ENCODE measurements around the gene MTA1. TPM values are rescaled to one million over a fixed set of nuclear protein-coding genes. Genes with fewer than 3 reads are reported as not detected.

MTA1 gene
- total RNA-seq, 1 donor from 2014 or later = 23.5 TPM

DNA sequence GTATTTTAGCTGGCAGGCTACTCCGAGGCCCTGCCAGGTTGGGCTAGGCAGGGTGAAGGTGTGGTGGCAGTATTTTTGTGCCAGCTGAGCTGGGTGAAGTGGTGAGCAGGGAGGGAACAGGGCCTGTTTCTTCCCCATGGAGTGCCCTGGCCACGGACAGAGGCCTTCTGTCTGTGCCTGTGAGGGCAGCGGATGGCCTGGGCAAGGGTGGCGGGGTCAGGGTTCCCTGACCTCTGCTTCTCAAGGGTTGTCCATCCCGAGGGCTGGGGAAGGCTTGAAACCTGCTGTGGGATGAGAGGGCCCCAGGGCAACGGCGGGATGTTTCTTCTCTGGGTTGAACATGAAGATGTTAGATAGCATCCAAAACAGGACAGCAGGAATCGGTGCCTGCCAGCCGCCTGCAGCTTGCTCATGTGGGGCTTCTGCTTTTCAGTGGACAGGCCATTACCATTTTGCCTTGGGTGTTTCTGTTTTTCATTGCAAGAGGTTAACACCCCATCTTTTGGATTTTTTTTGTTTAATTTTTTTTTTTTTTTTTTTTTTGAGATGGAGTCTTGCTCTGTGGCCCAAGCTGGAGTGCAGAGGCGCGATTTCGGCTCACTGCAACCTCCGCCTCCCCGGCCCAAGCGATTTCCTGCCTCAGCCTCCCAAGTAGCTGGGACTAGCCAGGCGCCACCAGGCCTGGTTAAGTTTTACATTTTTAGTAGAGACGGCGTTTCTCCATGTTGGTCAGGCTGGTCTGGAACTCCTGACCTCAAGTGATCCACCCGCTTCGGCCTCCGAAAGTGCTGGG is 3.3 kb downstream of the MTA1 start:
- no peak for DNase-seq (ENCODE audit: low read depth in 2 of 2)

GRCh38 chr14:105423488-105424195 is 4.0 kb downstream of the MTA1 start:
- no peak for DNase-seq (ENCODE audit: low read depth in 2 of 2)

GRCh38 chr14:105424861-105425260 is 5.2 kb downstream of the MTA1 start:
- DNase-seq (ENCODE audit: low read depth in 2 of 2) = no peak

DNA sequence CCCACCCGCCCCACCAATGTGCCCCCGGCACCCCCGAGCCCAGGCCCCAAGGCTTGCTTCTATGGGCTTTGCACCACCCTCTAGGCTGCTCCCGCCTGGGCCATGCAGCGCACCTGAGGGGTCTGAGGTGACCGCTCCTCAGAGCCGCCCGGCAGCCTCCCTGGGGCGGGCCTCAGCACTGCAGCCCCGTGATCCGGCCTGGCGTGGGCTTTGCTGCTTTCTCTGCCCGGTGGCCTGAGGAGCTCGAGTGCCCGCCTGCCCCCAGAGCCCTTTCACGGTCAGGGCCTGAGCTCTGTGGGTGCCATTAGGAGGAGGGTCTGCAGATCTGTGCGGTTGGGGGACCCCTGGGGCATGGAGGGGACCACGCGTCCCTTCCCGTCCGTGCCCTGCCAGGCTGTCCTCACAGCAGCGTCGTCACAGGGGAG is 6.2 kb downstream of the MTA1 start:
- no peak for DNase-seq (ENCODE audit: low read depth in 2 of 2)

DNA sequence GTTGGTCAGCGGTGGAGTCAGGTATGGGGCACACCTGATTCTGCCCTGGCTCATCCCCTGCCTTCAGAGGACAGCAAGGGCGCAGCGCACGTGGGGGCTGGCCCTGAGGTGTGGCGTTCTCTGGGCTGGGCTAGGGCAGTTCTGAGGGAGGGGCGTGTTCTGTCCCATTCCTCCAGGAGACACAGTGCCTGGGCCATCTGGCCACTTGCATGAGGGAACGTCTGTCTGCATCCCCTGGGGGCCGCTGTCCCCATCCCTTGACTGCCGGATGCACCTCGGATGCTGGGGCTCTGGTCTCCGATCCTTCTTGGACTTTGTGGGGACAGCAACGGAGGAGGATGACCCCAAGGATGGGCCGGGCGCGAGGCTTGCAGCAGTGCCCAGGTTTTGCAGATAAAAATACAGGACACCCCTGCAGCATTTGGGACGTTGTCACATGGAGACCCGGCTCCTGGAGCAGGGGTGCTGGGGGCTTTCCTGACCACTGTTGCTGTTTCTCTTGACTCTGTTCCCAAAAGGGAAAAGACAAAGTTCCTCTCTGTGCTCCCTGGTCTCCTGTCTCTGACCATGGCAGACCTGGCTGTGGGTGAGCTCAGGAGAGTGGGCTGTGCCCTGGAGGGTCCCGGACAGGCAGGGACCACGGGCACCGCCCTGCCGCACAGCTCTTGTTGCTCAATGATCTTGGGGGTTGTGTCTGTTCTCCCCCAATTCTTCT is 6.9 kb downstream of the MTA1 start:
- no peak for DNase-seq (ENCODE audit: low read depth in 2 of 2)

GRCh38 chr14:105427412-105427811 is 7.8 kb downstream of the MTA1 start:
- no peak for DNase-seq (ENCODE audit: low read depth in 2 of 2)

DNA sequence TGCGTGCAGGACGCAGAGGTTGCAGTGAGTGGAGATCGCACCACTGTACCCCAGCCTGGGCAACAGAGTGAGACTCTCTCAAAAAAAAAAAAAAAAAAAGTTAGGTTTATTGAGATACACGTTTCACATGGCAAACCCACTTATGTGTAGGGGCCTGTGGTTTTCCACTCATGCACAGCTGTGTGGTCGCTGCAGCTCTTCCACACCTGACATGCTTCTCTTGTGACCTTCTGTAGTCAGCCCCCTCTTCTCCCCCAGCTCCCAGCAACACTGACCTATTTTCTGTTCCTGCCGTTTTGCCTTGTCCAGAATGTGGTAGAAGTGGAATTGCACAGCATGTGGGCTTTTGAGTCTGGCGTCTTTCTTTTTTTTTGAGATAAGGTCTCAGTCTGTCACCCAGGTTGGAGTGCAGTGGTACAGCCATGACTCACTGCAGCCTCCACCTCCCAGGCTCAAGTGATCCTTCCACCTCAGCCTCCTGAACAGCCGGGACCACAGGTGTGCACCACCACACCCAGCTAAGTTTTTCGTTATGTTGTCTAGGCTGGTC is 8.4 kb downstream of the MTA1 start:
- DNase-seq (ENCODE audit: low read depth in 2 of 2) = no peak

DNA sequence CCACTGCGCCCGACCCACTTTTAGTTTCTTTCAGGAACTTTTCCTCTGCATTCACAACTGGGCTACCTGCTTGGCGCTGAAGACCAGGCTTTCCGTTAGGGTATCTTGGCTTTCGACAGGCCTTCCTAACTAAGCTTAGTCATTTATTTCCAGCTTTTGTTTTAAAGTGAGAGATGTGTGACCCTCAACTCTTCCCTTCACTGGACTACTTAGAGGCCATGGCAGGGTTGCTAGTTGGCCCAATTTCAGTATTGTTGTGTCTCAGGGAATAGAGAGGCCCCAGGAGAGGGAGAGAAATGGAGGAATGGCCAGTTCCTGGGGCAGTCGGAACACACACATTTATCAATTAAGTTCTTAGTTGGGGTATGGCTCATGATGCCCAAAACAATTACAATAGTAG is 10.4 kb downstream of the MTA1 start:
- DNase-seq (ENCODE audit: low read depth in 2 of 2) = peak in 1 of 2 donors; percentile 91

DNA sequence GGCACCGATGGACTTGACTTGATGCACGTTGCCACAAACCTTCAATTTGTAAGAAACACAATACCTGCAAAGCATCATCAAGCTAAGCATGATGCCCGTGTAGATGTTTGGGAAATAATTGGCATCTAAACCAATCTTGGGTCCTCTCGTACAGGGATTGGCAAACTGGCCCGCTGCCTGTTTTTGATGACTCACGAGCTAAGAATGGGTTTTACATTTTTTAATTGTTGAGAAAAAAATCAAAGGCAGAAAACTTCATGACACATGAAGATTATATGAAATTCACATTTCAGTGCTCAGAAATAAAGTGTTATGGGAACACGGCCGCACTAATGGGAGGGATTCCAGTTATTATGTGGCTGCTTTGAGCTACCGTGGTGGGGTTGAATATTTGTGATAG is 10.9 kb downstream of the MTA1 start:
- peak in 1 of 2 donors; percentile 87 for DNase-seq (ENCODE audit: low read depth in 2 of 2)

- DNase-seq (ENCODE audit: low read depth in 2 of 2) = no peak
Observed at GRCh38 chr14:105431256-105431655, 11.6 kb downstream of the MTA1 start.

GRCh38 chr14:105432657-105433056 is 13.0 kb downstream of the MTA1 start:
- DNase-seq (ENCODE audit: low read depth in 2 of 2) = no peak

DNA sequence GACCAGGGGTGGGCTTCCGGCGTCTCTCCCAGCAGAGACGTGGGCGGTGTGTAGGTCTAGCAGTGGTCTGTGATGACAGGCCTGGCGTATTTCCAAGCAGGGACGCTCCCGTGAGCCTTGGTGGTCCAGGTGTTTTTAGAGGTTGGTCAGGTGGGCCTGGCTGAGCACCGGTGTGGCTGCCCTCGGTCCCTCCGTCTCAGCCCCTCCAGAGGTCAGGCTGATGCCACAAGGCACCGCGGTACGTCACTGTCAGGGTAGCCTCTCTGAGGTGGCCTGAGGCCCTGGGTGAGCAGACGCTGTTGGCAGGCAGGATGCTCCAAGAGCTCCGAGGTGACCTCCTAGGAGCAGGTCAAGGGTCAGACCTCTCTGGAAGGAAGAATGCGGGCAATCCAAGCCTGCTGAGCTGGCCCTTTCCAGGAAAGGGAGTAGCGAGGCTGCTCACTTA is 13.6 kb downstream of the MTA1 start:
- DNase-seq (ENCODE audit: low read depth in 2 of 2) = no peak

DNA sequence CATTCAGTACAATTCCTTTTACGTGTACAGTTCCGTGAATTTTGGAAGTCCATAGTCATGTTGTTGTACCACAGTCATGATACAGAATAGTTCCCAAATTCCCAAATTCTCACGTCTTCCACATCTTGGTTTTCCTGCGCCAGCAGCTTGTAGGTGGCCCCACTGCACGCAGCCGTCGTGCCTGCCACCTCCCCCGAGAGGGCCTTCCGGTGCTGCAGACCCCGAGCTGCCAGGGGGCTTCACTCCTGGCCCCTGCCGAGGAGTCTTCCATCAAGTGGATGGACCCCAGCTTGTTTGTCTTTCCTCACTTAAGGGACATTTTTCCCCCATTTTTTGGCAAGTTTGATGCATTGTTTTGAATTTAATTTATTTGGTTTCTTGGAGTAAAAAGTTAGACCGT is 16.8 kb downstream of the MTA1 start:
- no peak for DNase-seq (ENCODE audit: low read depth in 2 of 2)

GRCh38 chr14:105436891-105437722 is 17.5 kb downstream of the MTA1 start:
- DNase-seq (ENCODE audit: low read depth in 2 of 2) = no peak

GRCh38 chr14:105437723-105438500 is 18.3 kb downstream of the MTA1 start:
- no peak for DNase-seq (ENCODE audit: low read depth in 2 of 2)

GRCh38 chr14:105439179-105439578 is 19.6 kb downstream of the MTA1 start:
- DNase-seq (ENCODE audit: low read depth in 2 of 2) = no peak

DNA sequence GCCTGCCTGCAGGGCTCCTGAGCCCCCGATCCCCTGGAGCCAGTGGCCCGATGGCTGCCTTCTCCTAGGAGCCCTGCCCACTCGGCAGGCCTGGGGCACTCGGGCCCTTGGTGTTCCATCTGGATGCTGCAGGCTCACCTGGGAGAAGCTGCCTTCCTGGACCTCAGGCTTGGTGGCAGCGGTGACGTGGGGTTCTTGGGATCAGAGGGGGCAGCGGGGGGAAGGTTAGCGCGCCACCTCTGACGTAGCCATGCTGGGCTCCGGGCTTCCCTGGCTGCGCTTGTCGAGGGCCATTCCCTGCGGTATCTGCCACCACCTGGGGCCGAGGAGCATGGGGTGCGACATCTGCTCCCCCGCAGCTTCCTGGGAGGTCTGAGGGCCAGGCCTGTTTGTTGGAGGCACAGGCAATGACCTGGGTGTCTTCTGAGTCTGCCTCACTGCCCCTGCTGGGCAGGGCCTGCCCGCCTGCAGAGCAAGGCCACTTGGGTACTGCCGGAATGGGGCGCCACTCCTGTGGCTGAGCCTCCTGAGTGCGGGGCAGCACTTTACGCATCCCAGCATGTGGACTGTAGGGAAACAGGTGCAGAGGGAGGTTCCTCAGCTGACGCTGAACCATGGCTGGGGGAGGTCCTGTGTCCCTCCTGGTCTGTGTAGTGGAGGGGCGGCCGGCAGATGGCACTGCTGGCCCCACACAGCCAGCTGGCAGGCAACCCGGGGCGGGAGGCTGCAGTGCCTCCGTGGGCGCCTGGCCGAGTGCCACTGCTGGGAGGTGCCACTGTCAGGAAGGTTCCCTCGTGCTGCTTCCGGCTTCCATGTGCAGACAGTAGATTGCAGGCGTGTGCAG is 20.3 kb downstream of the MTA1 start:
- peak; percentile 61 to 77 for DNase-seq (ENCODE audit: low read depth in 2 of 2)

DNA sequence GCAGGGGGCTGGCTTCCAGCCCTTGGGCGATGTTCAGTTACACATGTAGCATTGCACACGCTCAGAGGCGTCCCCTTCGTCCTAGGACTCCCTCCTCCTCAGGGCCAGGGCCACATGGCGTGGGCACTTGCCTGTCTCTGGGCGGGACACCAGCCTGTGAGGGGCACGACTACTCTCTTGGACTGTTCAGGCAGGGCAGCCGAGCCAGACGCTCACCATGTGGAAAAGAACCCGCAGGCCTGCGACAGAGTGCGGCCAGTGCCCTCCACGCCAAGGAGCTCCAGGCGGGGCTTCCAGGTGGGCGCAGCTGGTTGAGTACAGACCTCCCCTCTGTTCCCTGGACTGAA is 20.9 kb downstream of the MTA1 start:
- no peak for DNase-seq (ENCODE audit: low read depth in 2 of 2)

GRCh38 chr14:105440992-105441391 is 21.4 kb downstream of the MTA1 start:
- no peak for DNase-seq (ENCODE audit: low read depth in 2 of 2)
